DND-41 (cell line): ENCODE results near the gene PAQR6.

Experiments
- ATAC-seq: fragments of 200-7000 bp; cut with Tn5 transposase; 3 replicates; pipeline ENCODE4 v1.9.1; 2021; ENCODE audit warnings: low read depth; ENCODE audit not compliant: insufficient read depth
- DNase-seq: peaks from one replicate; pipeline ENCODE4 v3.0.0-alpha.2; 2020
- H2AFZ ChIP-seq: 2 replicates; pipeline ENCODE4 v1.6.0; 2012; ENCODE audit warnings: low read depth, low read length
- H3K27ac ChIP-seq: 2 replicates; pipeline ENCODE4 v1.5.1; 2012; ENCODE audit warnings: low read length, inconsistent platforms
- H3K27me3 ChIP-seq: fragments of 200-600 bp; sonication (generic); 2 replicates; pipeline ENCODE4 v1.6.0; 2012; ENCODE audit warnings: low read length, mild to moderate bottlenecking, inconsistent platforms; ENCODE audit not compliant: insufficient read depth, poor library complexity
- H3K36me3 ChIP-seq: 2 replicates; pipeline ENCODE4 v1.5.1; 2012; ENCODE audit warnings: low read length, inconsistent platforms; ENCODE audit not compliant: insufficient read depth
- H3K4me1 ChIP-seq: 2 replicates; pipeline ENCODE4 v1.5.1; 2012; ENCODE audit warnings: mild to moderate bottlenecking, low read length; ENCODE audit not compliant: insufficient read depth
- H3K4me2 ChIP-seq: 2 replicates; pipeline ENCODE4 v1.6.0; 2012; ENCODE audit warnings: mild to moderate bottlenecking, moderate library complexity, low read length, inconsistent platforms; ENCODE audit not compliant: insufficient read depth
- H3K4me3 ChIP-seq, 2 experiments: fragments of 200-600 bp in 1 of 2; shearing (Covaris generic) in 1 of 2; 2 replicates each; pipeline ENCODE4 v1.5.1; 2012 to 2016; ENCODE audit warnings: inconsistent platforms in 2 of 2, low read length in 2 of 2, mild to moderate bottlenecking in 2 of 2, low read depth in 1 of 2, moderate library complexity in 1 of 2
- H3K79me2 ChIP-seq: 2 replicates; pipeline ENCODE4 v1.6.0; 2012; ENCODE audit warnings: low read length, inconsistent platforms; ENCODE audit not compliant: insufficient read depth
- H3K9ac ChIP-seq: 2 replicates; pipeline ENCODE4 v1.6.0; 2012; ENCODE audit warnings: low read depth, mild to moderate bottlenecking, inconsistent platforms, low read length, moderate library complexity
- H3K9me3 ChIP-seq: 2 replicates; pipeline ENCODE4 v1.5.1; 2012; ENCODE audit warnings: low read length, moderate library complexity, mild to moderate bottlenecking, inconsistent platforms; ENCODE audit not compliant: insufficient read depth, severe bottlenecking
- H4K20me1 ChIP-seq: 2 replicates; pipeline ENCODE4 v1.6.0; 2012; ENCODE audit warnings: low read length; ENCODE audit not compliant: insufficient read depth
- CTCF ChIP-seq: IDR thresholded peaks from 2 replicates; pipeline ENCODE4 v1.5.1; 2012; ENCODE audit warnings: borderline replicate concordance, low read length, moderate library complexity, mild to moderate bottlenecking; ENCODE audit not compliant: poor library complexity, severe bottlenecking; ENCODE audit errors: extremely low read depth
- EZH2 ChIP-seq: IDR thresholded peaks from 3 replicates; pipeline ENCODE4 v1.6.1; 2012; ENCODE audit warnings: borderline replicate concordance, low read depth, mild to moderate bottlenecking, moderate library complexity, low read length, inconsistent platforms; ENCODE audit not compliant: severe bottlenecking

PAQR6 gene

GRCh38 chr1:156203331-156203730 is 44.5 kb downstream of the PAQR6 start:
- H3K27ac ChIP-seq = no peak overlapping the region
- no peak for ATAC-seq
- no peaks in the 10 kb centered on the region for H3K4me1 ChIP-seq

GRCh38 chr1:156200044-156200443 is 47.8 kb downstream of the PAQR6 start:
- Histone ChIP-seq H3K36me3 (peaks cover 61% of the 10 kb centered on the region), H3K27me3 (no peaks in the 10 kb centered on the region), H3K79me2 (peaks cover 66% of the 10 kb centered on the region), H3K4me1 (peaks cover 17% of the 10 kb centered on the region), H3K9me3 (no peaks in the 10 kb centered on the region), H3K4me2 (no peak overlapping the region), H3K4me3 (no peak overlapping the region), H2AFZ (no peak overlapping the region), H3K9ac (no peak overlapping the region), H4K20me1 (peaks cover 11% of the 10 kb centered on the region; the same call in 1 of the 2 replicates), H3K27ac (no peak overlapping the region)
- DNase-seq = no peak
- no peak for ATAC-seq
- TF ChIP-seq EZH2 = no peak
- no peak for TF ChIP-seq CTCF

More at GRCh38 chr1:156203331-156203730, 44.5 kb downstream of the PAQR6 start:
- H2AFZ ChIP-seq = no peak overlapping the region
- no peaks in the 10 kb centered on the region for H3K27me3 ChIP-seq
- no peak overlapping the region for H3K9ac ChIP-seq
- no peak overlapping the region for H3K4me3 ChIP-seq
- H3K4me2 ChIP-seq = no peak overlapping the region
- peaks cover 70% of the 10 kb centered on the region for H3K36me3 ChIP-seq
- peaks cover 39% of the 10 kb centered on the region for H3K79me2 ChIP-seq
- no peak for TF ChIP-seq EZH2
- TF ChIP-seq CTCF = no peak
- DNase-seq = no peak
- H4K20me1 ChIP-seq = peaks cover 3% of the 10 kb centered on the region; the same call in 1 of the 2 replicates
- no peaks in the 10 kb centered on the region for H3K9me3 ChIP-seq

- Histone ChIP-seq H3K9ac (no peak overlapping the region), H3K79me2 (peaks cover 73% of the 10 kb centered on the region), H3K9me3 (no peaks in the 10 kb centered on the region), H3K4me1 (peaks cover 25% of the 10 kb centered on the region), H3K27me3 (no peaks in the 10 kb centered on the region), H3K36me3 (peaks cover 52% of the 10 kb centered on the region), H2AFZ (no peak overlapping the region), H3K4me3 (no peak overlapping the region), H4K20me1 (peaks cover 17% of the 10 kb centered on the region; the same call in 1 of the 2 replicates), H3K27ac (no peak overlapping the region), H3K4me2 (no peak overlapping the region)
- ATAC-seq (no peak), DNase-seq (no peak)
- TF ChIP-seq EZH2 = no peak
- no peak for TF ChIP-seq CTCF
These were observed 49.0 kb downstream of the PAQR6 start for GRCh38 chr1:156198831-156199349.

- Histone ChIP-seq H2AFZ (no peak overlapping the region), H3K4me1 (peaks cover 33% of the 10 kb centered on the region), H3K36me3 (peaks cover 38% of the 10 kb centered on the region), H3K27me3 (no peaks in the 10 kb centered on the region), H3K27ac (no peak overlapping the region), H3K4me2 (peak overlapping the region; percentile 98; the same call in 1 of the 2 replicates), H3K9ac (no peak overlapping the region), H4K20me1 (peaks cover 13% of the 10 kb centered on the region; the same call in 1 of the 2 replicates), H3K9me3 (no peaks in the 10 kb centered on the region), H3K79me2 (peaks cover 54% of the 10 kb centered on the region), H3K4me3 (no peak overlapping the region)
- DNase-seq (no peak), ATAC-seq (no peak)
- TF ChIP-seq CTCF (no peak), EZH2 (no peak)
These were observed 51.4 kb downstream of the PAQR6 start for GRCh38 chr1:156196445-156196844.
